ENCODE data around the gene PANK2. TPM values are rescaled to one million over a fixed set of nuclear protein-coding genes. Genes with fewer than 3 reads are reported as not detected.
"Not testable (repeated sequence)": the region's sequence is repeated elsewhere in the genome, so short reads cannot be mapped to it uniquely, and the experiment has no call there.

PANK2 gene
- total RNA-seq, 1 donor from 2014 or later = 60.3 TPM

- Mint-ChIP-seq H3K27me3 (ENCODE audit: unreplicated experiment) (peaks cover 3% of the 10 kb centered on the region), H3K27ac (ENCODE audit: unreplicated experiment) (no peak overlapping the region), H3K9me3 (ENCODE audit: unreplicated experiment) (no peaks in the 10 kb centered on the region), H3K4me3 (ENCODE audit: unreplicated experiment) (no peak overlapping the region), H3K36me3 (ENCODE audit: unreplicated experiment) (no peaks in the 10 kb centered on the region), H3K4me1 (ENCODE audit: low read depth, unreplicated experiment) (peaks cover 20% of the 10 kb centered on the region)
- no peak for TF ChIP-seq CTCF (IDR thresholded peaks at IDR 0.05; ENCODE audit: partially characterized antibody, unreplicated experiment)
- no peak for DNase-seq
Measured at GRCh38 chr20:3904224-3904623, 15.0 kb downstream of the PANK2 start.

GRCh38 chr20:3904857-3905256, 15.7 kb downstream of the PANK2 start:
- Mint-ChIP-seq H3K36me3 (ENCODE audit: unreplicated experiment) (no peaks in the 10 kb centered on the region), H3K4me3 (ENCODE audit: unreplicated experiment) (no peak overlapping the region), H3K27ac (ENCODE audit: unreplicated experiment) (no peak overlapping the region)

GRCh38 chr20:3906744-3907721, 17.8 kb downstream of the PANK2 start:
- H3K9me3 Mint-ChIP-seq (ENCODE audit: unreplicated experiment); H3K27me3 Mint-ChIP-seq (ENCODE audit: unreplicated experiment); H3K27ac Mint-ChIP-seq (ENCODE audit: unreplicated experiment); H3K36me3 Mint-ChIP-seq (ENCODE audit: unreplicated experiment); DNase-seq; H3K4me3 Mint-ChIP-seq (ENCODE audit: unreplicated experiment): not testable (repeated sequence)
- H3K4me1 Mint-ChIP-seq (ENCODE audit: low read depth, unreplicated experiment) = peaks cover 17% of the 10 kb centered on the region

More at GRCh38 chr20:3904857-3905256, 15.7 kb downstream of the PANK2 start:
- H3K9me3 Mint-ChIP-seq (ENCODE audit: unreplicated experiment) = no peaks in the 10 kb centered on the region
- no peak for TF ChIP-seq CTCF (IDR thresholded peaks at IDR 0.05; ENCODE audit: partially characterized antibody, unreplicated experiment)
- peaks cover 20% of the 10 kb centered on the region for H3K4me1 Mint-ChIP-seq (ENCODE audit: low read depth, unreplicated experiment)
- DNase-seq = no peak
- peaks cover 1% of the 10 kb centered on the region for H3K27me3 Mint-ChIP-seq (ENCODE audit: unreplicated experiment)

- no peak overlapping the region for H3K4me3 Mint-ChIP-seq (ENCODE audit: unreplicated experiment)
- H3K27me3 Mint-ChIP-seq (ENCODE audit: unreplicated experiment) = peaks cover 3% of the 10 kb centered on the region
- peaks cover 12% of the 10 kb centered on the region for H3K4me1 Mint-ChIP-seq (ENCODE audit: low read depth, unreplicated experiment)
- no peaks in the 10 kb centered on the region for H3K9me3 Mint-ChIP-seq (ENCODE audit: unreplicated experiment)
- peak; percentile 52 for DNase-seq
- peak overlapping the region; percentile 54 for H3K27ac Mint-ChIP-seq (ENCODE audit: unreplicated experiment)
- no peak for TF ChIP-seq CTCF (IDR thresholded peaks at IDR 0.05; ENCODE audit: partially characterized antibody, unreplicated experiment)
- H3K36me3 Mint-ChIP-seq (ENCODE audit: unreplicated experiment) = peaks cover 5% of the 10 kb centered on the region
Measured at GRCh38 chr20:3908667-3909066, 19.5 kb downstream of the PANK2 start.

GRCh38 chr20:3909952-3910366, 20.8 kb downstream of the PANK2 start:
- Mint-ChIP-seq H3K4me3 (ENCODE audit: unreplicated experiment) (no peak overlapping the region), H3K4me1 (ENCODE audit: low read depth, unreplicated experiment) (peaks cover 9% of the 10 kb centered on the region), H3K9me3 (ENCODE audit: unreplicated experiment) (peaks cover 2% of the 10 kb centered on the region), H3K27ac (ENCODE audit: unreplicated experiment) (peak overlapping the region; percentile 59), H3K27me3 (ENCODE audit: unreplicated experiment) (peaks cover 5% of the 10 kb centered on the region), H3K36me3 (ENCODE audit: unreplicated experiment) (peaks cover 5% of the 10 kb centered on the region)
- DNase-seq = no peak
- no peak for TF ChIP-seq CTCF (IDR thresholded peaks at IDR 0.05; ENCODE audit: partially characterized antibody, unreplicated experiment)
